ES-I3 (cell line): ENCODE data around the gene IRGQ.
A peak's percentile ranks its signal among the peaks of the same experiment; 100 is the strongest.
"Not testable (repeated sequence)": the region's sequence is repeated elsewhere in the genome, so short reads cannot be mapped to it uniquely, and the experiment has no call there.

Source experiments
- H3K36me3 ChIP-seq: 2 replicates; pipeline ENCODE4 v1.6.1; 2013; ENCODE audit warnings: mild to moderate bottlenecking, low read length, control low read depth, moderate library complexity; ENCODE audit not compliant: insufficient read depth
- H3K4me1 ChIP-seq: 2 replicates; pipeline ENCODE4 v1.6.1; 2013; ENCODE audit warnings: mild to moderate bottlenecking, control low read depth, low read length; ENCODE audit not compliant: insufficient read depth
- H3K9ac ChIP-seq: 2 replicates; pipeline ENCODE4 v1.6.1; 2013; ENCODE audit warnings: low read depth, mild to moderate bottlenecking, low read length, moderate library complexity
- H3K9me3 ChIP-seq: 2 replicates; pipeline ENCODE4 v1.6.1; 2013; ENCODE audit warnings: mild to moderate bottlenecking, low read length, moderate library complexity; ENCODE audit not compliant: control insufficient read depth, insufficient read depth

IRGQ gene, protein sequence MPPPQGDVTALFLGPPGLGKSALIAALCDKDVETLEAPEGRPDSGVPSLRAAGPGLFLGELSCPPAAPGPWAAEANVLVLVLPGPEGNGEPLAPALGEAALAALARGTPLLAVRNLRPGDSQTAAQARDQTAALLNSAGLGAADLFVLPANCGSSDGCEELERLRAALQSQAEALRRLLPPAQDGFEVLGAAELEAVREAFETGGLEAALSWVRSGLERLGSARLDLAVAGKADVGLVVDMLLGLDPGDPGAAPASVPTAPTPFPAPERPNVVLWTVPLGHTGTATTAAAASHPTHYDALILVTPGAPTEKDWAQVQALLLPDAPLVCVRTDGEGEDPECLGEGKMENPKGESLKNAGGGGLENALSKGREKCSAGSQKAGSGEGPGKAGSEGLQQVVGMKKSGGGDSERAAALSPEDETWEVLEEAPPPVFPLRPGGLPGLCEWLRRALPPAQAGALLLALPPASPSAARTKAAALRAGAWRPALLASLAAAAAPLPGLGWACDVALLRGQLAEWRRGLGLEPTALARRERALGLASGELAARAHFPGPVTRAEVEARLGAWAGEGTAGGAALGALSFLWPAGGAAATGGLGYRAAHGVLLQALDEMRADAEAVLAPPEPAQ

DNA sequence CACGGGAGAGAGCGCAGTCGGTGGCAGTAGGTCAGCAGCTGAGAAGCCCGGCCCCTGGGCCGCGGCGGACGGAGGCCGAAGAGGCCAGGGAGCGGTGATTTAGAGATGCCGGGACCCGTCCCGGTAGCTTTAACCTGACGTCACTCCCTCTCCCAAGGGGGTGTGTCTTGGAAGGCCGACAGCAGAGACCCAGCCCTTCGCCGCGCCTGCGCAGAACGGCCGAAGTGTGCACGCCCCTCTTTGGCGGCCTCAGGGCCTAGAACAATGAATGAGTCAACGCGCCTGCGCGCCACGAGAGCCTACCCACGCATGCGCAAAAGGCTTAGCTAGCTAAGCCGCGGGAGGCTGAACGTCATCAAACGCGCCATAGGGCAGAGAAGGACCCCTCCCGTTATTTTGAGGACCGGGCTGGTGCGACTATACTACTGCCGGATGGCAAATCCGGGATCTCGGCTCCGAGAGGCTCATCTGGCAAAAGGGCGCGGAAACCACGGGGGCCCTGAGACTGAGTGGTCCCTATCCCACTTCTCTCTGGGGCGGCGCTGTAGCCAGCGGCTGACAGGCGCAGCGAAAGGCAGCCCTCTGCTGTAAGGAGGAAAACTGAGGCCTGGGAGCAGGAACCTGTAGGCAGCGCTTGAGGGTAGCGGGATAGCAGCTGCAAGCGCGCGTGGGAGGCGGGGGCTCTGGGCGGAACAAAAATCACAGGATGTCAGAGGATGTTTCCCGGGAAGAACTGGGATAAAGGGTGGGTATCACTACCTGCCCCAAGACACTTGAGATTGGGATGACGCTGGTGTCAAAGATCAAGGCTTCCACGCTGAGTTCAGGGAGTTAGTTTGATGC lies at the start of gene IRGQ, which contains the start of gene ZNF576:
Gene IRGQ, minus strand, starts transcription at position 136 of the 843 bp plus-strand sequence. CDS start 796 bp downstream, outside the sequence.
Gene ZNF576, plus strand, starts transcription at position 597 of the 843 bp plus-strand sequence. CDS start 514 bp downstream, outside the sequence.
- Histone ChIP-seq H3K9ac (peak within 1 kb of the TSS; percentile 76), H3K4me1 (no peaks in the 10 kb centered on the region), H3K36me3 (peaks cover 7% of the 10 kb centered on the region; the same call in 1 of the 2 replicates), H3K9me3 (no peaks in the 10 kb centered on the region)

DNA sequence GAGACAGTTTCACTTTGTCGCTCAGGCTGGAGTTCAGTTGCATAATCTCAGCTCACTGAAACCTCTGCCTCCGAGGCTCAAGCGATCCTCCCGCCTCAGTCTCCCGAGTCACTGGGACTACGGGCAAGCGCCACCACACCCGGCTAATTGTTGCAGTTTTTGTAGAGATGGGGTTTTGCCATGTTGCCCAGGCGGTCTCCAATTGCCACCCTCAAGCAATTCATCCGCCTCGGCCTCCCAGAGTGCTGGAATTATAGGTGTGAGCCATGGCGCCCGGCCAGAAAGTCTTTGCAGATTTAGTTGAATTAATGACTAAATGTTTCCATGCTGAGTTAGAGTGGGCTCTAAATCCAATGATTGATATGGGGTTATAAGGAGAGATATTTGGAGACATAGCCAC lies 48.2 kb upstream of the IRGQ start:
- H3K9me3 ChIP-seq: no peaks in the 10 kb centered on the region
- no peak overlapping the region for H3K9ac ChIP-seq
- H3K4me1 ChIP-seq: no peaks in the 10 kb centered on the region; the same call in 1 of the 2 replicates
- H3K36me3 ChIP-seq: no peaks in the 10 kb centered on the region

DNA sequence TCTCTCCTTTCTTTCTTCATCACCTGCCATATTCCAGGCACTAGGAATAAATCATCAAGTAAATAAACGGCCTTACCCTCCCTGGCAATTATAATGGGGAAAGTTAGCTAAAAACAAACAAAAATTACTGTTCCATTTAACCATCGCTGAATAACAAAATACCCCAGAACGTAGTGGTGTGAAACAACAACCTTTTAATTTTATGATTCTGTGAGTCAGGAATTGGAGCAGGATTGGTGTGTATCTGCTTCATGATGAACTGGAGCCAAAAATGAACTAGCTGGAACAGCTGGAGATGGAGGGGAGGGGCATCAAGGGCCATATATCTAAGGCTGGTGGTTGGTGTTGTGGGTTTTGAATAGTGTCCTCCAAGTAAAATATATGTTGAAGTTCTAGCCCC lies 47.4 kb upstream of the IRGQ start:
- no peaks in the 10 kb centered on the region for H3K9me3 ChIP-seq
- H3K4me1 ChIP-seq: peaks cover 5% of the 10 kb centered on the region; the same call in 1 of the 2 replicates
- H3K9ac ChIP-seq: no peak overlapping the region
- no peaks in the 10 kb centered on the region for H3K36me3 ChIP-seq

DNA sequence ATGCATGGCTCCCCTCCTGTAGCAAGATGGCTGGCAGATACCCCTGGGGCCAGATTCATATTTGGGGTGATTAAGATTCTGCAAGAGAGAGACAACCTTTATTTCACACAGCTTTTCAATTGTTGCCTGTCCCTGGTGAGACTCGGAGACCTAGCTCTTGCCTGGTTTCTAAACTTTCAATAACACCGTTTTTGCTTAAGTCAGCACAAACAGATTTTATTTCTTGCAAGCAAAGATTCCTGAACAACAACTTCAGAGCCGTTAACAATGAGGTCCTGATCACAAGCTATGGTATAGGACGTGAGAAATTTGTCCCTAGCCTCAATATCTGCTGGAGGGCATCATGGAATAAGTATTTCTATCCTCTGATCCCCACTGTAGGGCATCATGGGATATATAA lies 46.6 kb upstream of the IRGQ start:
- Histone ChIP-seq H3K9ac (no peak overlapping the region), H3K4me1 (peaks cover 6% of the 10 kb centered on the region; the same call in 1 of the 2 replicates), H3K9me3 (no peaks in the 10 kb centered on the region), H3K36me3 (no peaks in the 10 kb centered on the region)

DNA sequence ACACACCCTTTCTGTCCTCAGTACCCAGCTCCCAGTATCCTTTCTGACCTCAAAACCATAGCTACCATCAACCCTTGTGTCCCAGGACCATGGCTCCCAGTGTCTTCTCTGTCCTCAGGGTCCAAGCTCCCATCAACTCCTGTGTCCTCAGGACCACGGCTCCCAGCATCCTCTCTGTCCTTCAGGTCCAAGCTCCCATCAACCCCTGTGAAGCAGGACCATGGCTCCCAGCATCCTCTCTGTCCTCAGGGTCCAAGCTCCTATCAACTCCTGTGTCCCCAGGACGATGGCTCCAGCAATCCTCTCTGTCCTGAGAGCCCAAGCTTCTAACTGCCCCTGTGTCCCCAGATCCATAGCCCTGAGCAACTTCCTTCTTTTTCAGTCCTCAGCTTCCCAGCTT lies 45.4 kb upstream of the IRGQ start:
- Histone ChIP-seq H3K4me1 (peaks cover 7% of the 10 kb centered on the region), H3K9ac (no peak overlapping the region), H3K36me3 (no peaks in the 10 kb centered on the region), H3K9me3 (no peaks in the 10 kb centered on the region)

DNA sequence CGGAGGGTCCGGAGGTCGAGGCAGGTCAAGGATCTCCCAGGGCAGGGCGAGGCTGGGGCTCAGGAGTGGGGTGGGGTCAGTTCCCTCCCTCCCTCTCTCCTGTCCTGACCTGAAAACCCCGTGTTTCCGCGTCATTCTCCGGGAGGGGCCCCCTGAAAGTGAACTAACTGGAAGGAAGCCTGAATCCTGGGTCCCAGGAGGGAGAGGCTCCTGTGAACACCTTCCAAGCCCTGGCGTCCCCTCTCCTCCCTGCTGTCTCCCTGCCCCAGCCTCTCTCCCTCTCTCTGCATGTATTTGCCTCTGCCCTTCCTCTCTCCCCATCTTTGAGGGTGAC lies 44.5 kb upstream of the IRGQ start:
- no peaks in the 10 kb centered on the region for H3K36me3 ChIP-seq
- H3K4me1 ChIP-seq: peaks cover 13% of the 10 kb centered on the region
- peak overlapping the region; percentile 71; the same call in 1 of the 2 replicates for H3K9ac ChIP-seq
- H3K9me3 ChIP-seq: no peaks in the 10 kb centered on the region

DNA sequence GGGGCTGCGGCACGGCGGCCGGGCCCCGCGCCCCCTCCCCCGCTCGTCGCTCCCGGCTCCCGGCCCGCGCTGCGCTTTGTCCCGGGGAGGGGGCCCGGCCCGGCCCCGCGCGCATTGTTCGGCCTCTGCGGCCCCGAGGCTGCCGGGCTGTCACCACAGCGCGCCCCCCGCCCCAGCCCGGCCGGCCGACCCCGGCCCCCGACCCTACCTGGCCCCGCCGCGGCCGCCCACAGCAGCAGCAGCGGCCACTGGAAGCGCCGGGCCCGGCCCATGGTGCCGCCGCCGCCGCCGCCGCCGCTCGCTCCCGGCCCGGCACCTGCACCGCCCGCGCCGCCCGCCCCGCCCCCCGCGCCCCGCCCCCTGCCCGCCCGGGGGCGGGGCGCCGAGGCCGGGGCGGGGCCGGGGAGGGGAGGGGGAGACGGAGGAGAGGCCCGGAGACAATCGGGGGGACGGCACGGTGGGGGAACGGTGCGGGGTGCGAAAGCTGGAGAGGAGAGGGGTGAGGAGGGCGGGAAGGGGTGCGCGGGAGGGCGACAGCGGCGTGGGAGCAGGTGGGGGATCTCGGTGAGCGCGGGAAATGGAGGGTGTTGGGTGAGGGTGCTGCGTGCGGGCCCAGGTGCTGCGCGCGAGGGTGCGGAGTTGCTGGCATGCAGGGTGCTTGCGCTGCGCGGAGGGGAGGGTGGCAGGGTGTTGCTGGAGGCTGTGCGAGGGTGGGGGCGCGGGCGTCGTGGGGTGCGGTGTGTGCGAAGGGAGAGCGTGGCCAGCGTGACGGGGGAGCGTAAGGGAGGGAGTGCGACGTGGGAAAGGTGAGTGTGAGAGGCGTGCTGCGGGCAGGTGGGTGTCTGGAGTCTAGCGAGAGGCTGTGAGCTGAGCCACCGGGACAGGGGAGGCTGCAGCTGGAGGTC lies 43.8 kb upstream of the IRGQ start, which contains the start of gene CADM4:
Gene CADM4, minus strand, starts transcription at position 332 of the 905 bp plus-strand sequence. Its CDS starts 60 bp downstream, at position 272.
- Histone ChIP-seq H3K36me3 (no peaks in the 10 kb centered on the region), H3K9ac (peak within 1 kb of the TSS; percentile 71), H3K4me1 (peaks cover 13% of the 10 kb centered on the region), H3K9me3 (no peaks in the 10 kb centered on the region)

DNA sequence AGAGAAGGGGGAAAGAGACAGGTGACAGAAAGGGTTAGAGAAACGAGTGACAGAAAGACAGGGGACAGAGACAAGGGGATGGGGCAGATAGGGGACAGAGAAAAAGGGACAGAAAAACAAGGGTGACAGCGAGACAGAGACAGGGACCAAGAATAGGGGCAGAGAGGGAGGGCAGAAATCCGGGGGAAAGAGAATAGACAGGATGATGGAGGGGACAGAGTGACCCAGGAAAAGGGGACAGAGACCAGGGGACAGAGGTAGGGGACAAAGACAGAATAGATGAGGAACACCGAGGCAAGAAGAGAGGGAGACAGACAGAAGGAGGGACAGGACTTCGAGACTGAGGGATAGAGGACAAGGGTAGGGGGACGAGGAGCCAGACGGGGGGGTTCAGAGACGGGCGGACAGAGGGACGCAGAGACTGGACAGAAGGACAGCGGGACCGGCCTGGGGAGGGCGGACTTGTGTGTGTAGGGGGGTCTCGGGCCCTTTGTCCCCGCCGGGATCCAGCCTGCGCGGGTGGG lies 43.1 kb upstream of the IRGQ start:
- Histone ChIP-seq H3K9ac (peak overlapping the region; percentile 57), H3K4me1 (peaks cover 15% of the 10 kb centered on the region), H3K9me3 (no peaks in the 10 kb centered on the region), H3K36me3 (no peaks in the 10 kb centered on the region)

DNA sequence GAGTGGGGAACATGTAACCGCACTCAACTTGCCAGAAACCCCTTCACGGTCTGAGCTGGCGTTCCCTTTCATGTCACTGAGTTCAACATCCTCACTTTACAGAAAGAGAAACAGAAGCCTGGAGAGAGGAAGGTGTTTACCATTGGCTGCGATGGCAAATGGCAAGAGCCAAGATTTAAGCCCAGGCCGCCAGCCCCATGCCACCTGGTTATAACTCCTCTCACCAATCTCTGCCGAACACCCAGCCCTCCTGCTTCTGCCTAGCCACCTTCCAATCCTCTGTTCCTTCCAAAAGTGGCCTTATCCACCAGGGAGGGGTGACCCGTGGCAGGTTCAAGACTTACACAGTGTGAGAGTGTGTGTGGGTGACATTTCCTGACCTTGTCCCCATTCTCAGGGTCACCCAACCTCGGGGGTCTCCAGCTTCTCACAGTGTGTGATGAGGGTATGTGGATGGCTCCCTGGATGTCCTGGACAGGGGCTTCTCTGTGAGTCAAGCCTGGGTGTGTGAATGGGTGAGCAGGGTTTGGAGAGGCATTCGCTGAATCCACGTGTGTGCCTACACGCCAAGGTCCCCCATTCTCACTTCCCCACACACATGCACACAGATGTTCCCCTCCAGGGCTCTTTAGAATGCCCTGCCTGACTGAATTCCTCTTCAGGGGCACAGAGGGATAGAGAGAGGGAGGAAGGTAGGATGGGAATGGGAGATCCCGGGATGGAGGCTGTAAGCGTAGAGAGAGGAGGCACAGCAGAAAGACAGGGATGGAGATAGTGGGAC lies 42.5 kb upstream of the IRGQ start:
- no peak overlapping the region; the same call in 1 of the 2 replicates for H3K9ac ChIP-seq
- no peaks in the 10 kb centered on the region for H3K36me3 ChIP-seq
- H3K9me3 ChIP-seq: no peaks in the 10 kb centered on the region
- H3K4me1 ChIP-seq: peaks cover 16% of the 10 kb centered on the region

DNA sequence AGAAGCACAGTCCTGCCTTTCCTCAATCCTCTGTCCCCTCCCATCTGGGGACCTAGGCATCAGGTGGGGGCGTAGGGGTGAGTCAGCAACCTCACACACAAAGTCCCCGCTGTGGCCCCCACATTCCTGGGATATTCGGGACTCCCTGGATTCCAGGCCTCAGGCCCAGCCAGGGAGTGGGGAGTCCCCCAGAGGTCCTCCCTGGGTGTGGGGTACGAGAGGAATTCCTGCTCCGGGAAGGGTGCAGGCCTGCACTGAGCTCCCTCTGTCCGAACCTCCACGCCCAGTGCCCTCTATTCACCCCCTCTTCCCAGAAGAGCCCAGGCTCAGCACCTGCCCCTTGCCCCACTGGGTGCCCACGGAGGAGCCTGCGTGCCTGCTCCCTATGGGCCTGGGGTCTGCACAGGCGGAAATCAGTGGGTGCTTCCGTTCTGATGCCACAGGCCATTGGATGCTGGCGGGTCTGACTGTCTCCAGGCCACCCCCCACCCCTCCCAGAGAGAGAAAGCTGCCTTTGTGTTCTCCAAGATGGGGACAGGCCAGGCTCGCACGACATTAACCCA lies 40.3 kb upstream of the IRGQ start:
- H3K9me3 ChIP-seq: no peaks in the 10 kb centered on the region
- H3K4me1 ChIP-seq: peaks cover 16% of the 10 kb centered on the region
- peak overlapping the region; percentile 42 for H3K9ac ChIP-seq
- H3K36me3 ChIP-seq: no peaks in the 10 kb centered on the region

DNA sequence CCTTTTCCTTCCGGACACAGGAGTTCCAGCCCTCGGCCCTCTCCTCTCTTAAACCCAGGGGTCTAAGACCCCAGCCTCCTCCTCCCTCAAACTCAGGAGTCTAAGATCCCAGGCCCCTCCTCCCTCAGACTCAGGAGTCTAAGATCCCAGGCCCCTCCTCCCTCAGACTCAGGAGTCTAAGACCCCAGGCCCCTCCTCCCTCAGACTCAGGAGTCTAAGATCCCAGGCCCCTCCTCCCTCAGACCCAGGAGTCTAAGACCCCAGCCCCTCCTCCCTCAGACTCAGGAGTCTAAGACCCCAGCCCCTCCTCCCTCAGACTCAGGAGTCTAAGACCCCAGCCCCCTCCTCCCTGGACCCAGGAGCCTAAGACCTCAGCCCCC lies 39.6 kb upstream of the IRGQ start:
- not testable (repeated sequence) for H3K36me3 ChIP-seq, H3K9me3 ChIP-seq
- Histone ChIP-seq H3K9ac (peak overlapping the region; percentile 68; the same call in 1 of the 2 replicates), H3K4me1 (peaks cover 16% of the 10 kb centered on the region)

DNA sequence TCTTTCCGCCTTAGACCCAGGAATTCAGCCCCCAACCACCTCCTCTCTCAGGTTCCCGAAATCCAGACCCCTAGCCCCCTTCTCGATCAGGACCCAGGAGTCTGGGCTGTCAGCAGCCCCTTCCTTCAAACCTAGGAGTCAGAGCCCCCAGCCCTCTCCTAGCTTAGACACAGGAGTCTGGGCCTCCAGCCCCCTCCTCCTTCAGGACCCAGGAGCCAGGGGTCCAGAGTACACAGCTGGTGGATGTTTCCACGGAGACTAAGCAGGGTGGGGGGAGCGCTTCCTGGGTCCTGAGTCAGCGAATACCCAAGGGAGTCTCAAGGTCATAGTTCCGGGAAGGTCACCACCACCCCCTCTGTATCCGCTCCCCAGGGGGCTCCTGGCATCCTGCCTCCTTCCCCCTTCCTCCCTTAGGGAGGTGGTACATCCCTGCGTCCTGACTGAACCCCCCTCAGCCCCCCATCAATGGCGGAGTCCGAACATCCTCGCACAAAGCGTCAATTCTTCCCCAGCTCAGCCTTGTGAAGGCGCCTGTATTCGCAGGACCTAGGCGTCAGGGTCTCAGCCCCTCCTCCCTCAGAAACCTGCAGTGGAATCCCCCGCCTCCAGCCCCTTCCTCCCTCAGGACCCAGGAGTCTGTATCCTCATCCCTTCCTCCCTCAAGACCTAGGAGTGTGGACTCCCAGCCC lies 39.1 kb upstream of the IRGQ start:
- Histone ChIP-seq H3K4me1 (peaks cover 16% of the 10 kb centered on the region), H3K36me3 (no peaks in the 10 kb centered on the region), H3K9ac (peak overlapping the region; percentile 68), H3K9me3 (no peaks in the 10 kb centered on the region)
